Measurements from ENCODE around the gene SLC31A2.

The SLC31A2 gene

GRCh38 chr9:113151696-113152630, 1.2 kb downstream of the SLC31A2 start:
- FAIRE-seq = no peak

- no peak for FAIRE-seq
Observed at GRCh38 chr9:113152699-113153098, 1.9 kb downstream of the SLC31A2 start.

- FAIRE-seq = no peak
Observed at GRCh38 chr9:113153599-113153998, 2.8 kb downstream of the SLC31A2 start.

- no peak for FAIRE-seq
Observed at GRCh38 chr9:113154471-113154870, 3.7 kb downstream of the SLC31A2 start.

- no peak for FAIRE-seq
Observed at GRCh38 chr9:113154946-113155345, 4.1 kb downstream of the SLC31A2 start.

- no peak for FAIRE-seq
Observed at GRCh38 chr9:113155911-113156588, 5.2 kb downstream of the SLC31A2 start.

- FAIRE-seq = no peak
Observed at GRCh38 chr9:113156880-113157279, 6.1 kb downstream of the SLC31A2 start.

- FAIRE-seq = no peak
Observed at GRCh38 chr9:113158446-113158845, 7.6 kb downstream of the SLC31A2 start.

- FAIRE-seq = no peak
Observed at GRCh38 chr9:113160571-113160970, 9.8 kb downstream of the SLC31A2 start.

- no peak for FAIRE-seq
Observed at GRCh38 chr9:113163001-113163400, 12.2 kb downstream of the SLC31A2 start.

- no peak for FAIRE-seq
Observed at GRCh38 chr9:113164536-113165300, 13.9 kb downstream of the SLC31A2 start.

- no peak for FAIRE-seq
Observed at GRCh38 chr9:113166039-113166438, 15.2 kb downstream of the SLC31A2 start.

GRCh38 chr9:113168809-113169208, 18.0 kb downstream of the SLC31A2 start:
- no peak for FAIRE-seq

GRCh38 chr9:113173341-113173740, 22.5 kb downstream of the SLC31A2 start:
- FAIRE-seq = no peak

GRCh38 chr9:113176803-113177202, 26.0 kb downstream of the SLC31A2 start:
- FAIRE-seq = no peak

- no peak for FAIRE-seq
Observed at GRCh38 chr9:113177251-113177650, 26.4 kb downstream of the SLC31A2 start.

- FAIRE-seq = no peak
Observed at GRCh38 chr9:113178087-113178486, 27.3 kb downstream of the SLC31A2 start.

GRCh38 chr9:113179839-113180238, 29.0 kb downstream of the SLC31A2 start:
- no peak for FAIRE-seq

GRCh38 chr9:113181165-113181564, 30.4 kb downstream of the SLC31A2 start:
- no peak for FAIRE-seq

- no peak for FAIRE-seq
Observed at GRCh38 chr9:113183956-113184488, 33.2 kb downstream of the SLC31A2 start.

- FAIRE-seq = no peak
Observed at GRCh38 chr9:113184539-113184938, 33.7 kb downstream of the SLC31A2 start.

GRCh38 chr9:113185271-113185670, 34.5 kb downstream of the SLC31A2 start:
- FAIRE-seq = no peak

GRCh38 chr9:113186137-113186755, 35.4 kb downstream of the SLC31A2 start:
- no peak for FAIRE-seq
